Right ventricle myocardium superior (tissue), 1 donor: ENCODE measurements around the gene IARS1. TPM values are rescaled to one million over a fixed set of nuclear protein-coding genes. Genes with fewer than 3 reads are reported as not detected.
A peak's percentile ranks its signal among the peaks of the same experiment; 100 is the strongest.

ENCODE experiments used
- ATAC-seq: fragments of 200-7000 bp; cut with Tn5 transposase; one replicate; pipeline ENCODE4 v1.9.1; 2020; ENCODE audit warnings: mild to moderate bottlenecking; ENCODE audit not compliant: poor library complexity
- DNase-seq: peaks from one replicate; pipeline ENCODE4 v3.0.0-alpha.2; 2020
- intact Hi-C: fragments of 100-400 bp; cut with DNase I; formaldehyde crosslinking; loops from one replicate; pipeline ENCODE4 v1.11.2; 2022
- total RNA-seq: library from RNA; stranded (reverse); fragmentation: NEBNext Ultra II Directional; extraction: Animal tissue kit (Norgen Biotek cat#: 25700); gene quantifications from one replicate; pipeline ENCODE4 v1.2.1, GENCODE V29; 2021
- donor health status: DM: no; HTN: yes; CAD: no; lungs with severe emphysema.

The IARS1 gene
- total RNA-seq, 1 donor from 2014 or later = 56.3 TPM

DNA sequence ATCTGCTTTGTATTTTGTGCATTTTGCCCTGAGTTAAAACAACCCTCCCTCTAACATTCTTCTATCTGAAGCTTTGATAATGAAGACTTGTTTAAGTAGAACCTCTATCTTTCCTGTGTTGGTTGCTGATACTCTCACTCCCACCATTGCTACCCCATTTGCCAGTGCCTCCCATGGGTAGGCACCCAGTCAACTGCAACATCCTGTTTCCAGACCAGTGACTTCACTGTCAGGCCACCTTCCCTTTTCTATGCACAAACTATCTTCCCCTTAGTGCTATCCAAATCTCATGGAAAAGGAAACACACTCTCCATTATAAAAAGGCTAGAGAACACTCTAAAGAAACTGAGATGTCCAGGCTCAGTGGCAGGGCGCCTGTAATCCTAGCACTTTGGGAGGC, 5.6 kb upstream of the IARS1 start:
- intact Hi-C loops = no loop called here
- no peak for ATAC-seq

DNA sequence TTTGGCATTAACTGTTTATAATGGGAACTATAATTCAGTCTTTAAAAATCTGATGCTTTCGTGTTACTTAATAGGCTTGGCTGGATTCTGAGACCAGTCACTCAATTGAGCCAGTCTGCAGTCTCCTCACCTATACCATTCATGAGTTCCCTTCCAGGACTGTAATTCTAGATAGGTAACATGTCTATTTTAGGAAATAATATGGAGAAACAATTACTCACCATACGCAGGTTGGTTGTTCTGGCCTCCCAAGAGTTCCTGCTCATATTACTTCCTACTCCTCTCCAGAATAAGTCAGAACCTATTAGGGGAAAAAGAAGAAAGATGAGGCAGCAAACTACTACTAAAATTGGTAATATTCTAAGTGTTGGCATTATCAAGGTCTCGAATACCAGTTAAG, 4.5 kb upstream of the IARS1 start:
- intact Hi-C loops = no loop called here
- ATAC-seq (no peak), DNase-seq (no peak)

More for the DNA sequence above, 5.6 kb upstream of the IARS1 start:
- no peak for DNase-seq

DNA sequence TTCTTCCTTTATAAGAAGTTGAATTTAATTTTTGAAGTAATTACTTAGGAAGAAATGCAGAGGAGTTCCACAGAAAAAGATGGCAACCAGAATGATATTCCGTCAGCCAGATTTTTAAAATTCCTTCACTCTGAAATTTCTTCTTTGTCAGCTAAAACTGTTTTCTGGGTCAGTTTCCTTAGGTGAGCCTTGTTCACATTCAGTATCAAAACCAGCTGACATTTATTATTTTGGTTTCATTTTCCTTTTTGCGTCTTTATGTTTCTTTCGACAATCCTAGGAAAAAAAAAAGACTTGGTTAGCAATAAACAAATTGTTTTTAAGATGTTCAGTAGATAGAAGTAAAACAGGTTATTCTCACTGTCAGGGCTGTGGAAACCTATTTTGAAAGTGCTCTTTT, 4.1 kb upstream of the IARS1 start:
- DNase-seq (no peak), ATAC-seq (no peak)
- intact Hi-C loops = no loop called here

DNA sequence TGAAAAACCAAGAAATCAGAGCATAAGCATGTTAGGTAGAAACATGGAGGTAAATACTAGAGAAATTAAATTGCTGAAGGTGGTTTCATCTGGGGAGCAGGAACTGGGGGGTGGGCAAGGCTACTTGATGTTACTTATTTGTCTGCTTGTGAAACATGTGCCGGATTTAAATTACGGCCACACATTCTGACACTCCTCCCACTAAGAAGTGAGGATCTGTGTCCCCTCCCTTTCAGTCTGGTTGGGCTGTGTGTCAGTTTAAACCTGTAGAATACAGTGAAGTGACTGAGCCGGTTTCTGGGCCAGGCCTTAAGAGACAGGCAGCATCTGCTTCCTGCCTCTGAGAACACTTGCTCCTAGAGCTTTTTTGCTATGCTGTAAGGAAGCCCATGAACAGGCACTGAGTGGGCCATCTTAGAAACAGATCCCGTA, 2.3 kb upstream of the IARS1 start:
- intact Hi-C loops = no loop called here
- no peak for DNase-seq
- no peak for ATAC-seq

DNA sequence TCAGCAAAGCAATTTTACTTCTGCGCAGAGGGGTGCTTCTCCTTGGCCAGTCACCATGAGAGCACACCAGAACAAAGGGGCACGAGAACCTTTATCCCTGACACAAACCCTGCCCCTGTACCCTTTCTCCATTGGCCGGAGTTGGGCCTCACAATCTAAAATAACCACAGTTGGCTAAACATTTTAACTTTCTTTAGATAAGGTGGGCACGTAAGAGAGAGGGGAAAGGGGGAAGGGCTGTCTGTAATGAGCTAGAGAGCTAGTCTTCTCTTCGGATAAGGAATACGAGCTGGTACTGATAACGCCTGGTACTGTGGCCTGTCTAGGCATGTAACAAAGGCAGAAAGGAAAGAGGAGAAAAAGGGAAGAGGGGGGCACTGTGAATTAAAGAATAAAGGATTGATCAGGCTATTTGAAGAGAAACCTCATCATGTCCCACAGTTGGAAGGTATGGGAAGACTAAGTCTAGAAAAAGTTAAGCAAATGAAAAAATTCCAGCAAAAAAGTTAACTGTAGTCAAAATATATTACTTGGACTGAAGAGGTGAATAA, 1.8 kb upstream of the IARS1 start:
- intact Hi-C loops = no loop called here
- no peak for DNase-seq
- no peak for ATAC-seq

DNA sequence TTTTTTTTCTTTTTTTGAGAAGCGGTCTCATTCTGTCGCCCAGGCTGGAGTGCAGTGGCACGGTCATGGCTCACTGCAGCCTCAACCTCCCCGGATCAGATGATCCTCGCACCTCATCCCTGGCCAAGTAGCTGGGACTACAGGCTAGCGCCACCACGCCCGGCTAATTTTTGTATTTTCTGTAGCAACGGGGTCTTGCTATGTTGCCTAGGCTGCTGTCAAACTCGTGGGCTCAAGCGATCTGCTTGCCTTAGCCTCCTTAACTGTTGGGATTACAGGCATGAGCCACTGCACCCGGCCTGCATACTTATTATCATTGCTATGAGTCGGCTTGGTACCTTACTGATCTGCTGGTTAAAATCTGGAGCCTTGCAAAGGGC, 790 bp upstream of the IARS1 start:
- intact Hi-C loops = no loop called here
- DNase-seq (peak; percentile 39), ATAC-seq (no peak)

DNA sequence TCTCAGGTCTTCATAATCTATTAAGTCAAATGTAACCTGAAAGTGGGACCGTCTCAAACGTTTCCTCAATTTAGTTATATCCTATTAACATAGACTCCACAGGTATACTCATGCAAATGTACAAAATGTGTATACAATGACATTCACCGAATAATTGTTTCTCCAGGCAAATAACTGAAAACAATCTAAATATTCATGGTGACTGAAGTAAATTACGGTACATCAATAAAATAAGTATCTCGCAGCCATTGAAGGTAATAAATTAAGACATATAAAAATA, 482 bp downstream of the IARS1 start:
- ATAC-seq = no peak
- intact Hi-C loops = no loop called here
- DNase-seq = no peak

DNA sequence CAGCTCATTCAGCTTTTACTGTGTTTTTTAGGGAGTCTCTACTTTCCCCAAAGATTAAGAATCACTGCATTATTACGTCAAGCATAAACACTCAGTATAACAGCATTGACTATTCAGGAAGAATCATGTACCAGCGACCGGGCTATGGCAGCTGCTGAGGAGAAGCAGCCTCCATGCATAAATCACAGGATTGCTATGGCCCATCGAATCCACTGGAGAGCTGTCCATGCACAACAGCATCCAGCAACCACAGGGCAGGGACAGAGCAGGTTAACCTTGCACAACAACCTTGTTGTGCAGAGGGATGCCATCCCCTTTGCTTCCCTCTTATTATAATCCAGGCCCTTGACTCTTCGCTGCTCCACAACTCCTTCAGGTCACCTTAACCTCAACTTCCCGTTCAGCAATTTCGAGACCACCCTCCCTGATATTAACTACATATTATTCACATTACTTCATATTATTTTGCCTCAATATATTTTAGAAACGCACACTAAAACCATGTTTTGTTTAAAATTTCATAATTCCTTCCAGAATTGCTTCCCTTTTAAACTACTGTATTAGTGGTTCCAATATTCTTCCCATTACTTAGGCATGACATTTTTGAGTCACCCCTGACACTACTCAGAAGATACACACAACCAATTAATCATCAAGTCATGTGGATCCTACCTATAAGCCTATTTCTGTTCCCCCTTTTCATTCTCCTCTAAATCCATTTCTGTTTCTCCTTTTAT, 991 bp downstream of the IARS1 start:
- no peak for ATAC-seq
- no peak for DNase-seq
- intact Hi-C loops = no loop called here

DNA sequence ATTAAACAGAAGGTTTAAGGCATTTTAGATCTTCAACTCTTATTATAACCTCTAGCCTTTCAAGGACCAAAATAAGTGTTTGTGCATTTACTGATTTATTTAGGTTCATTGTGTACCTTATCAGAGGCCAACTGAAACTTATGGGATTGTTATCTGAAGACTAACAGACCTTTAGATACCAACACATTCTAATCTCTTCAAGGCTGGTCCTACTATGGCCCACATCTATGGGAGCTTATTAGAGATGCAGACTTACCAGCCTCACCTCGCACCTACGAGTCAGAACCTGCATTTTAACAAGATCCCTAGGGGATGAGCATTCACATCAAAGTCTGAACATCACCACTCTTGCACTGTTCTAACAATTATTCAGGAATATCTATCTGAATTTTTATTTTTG, 1.9 kb downstream of the IARS1 start:
- no peak for DNase-seq
- intact Hi-C loops = no loop called here
- ATAC-seq = no peak

DNA sequence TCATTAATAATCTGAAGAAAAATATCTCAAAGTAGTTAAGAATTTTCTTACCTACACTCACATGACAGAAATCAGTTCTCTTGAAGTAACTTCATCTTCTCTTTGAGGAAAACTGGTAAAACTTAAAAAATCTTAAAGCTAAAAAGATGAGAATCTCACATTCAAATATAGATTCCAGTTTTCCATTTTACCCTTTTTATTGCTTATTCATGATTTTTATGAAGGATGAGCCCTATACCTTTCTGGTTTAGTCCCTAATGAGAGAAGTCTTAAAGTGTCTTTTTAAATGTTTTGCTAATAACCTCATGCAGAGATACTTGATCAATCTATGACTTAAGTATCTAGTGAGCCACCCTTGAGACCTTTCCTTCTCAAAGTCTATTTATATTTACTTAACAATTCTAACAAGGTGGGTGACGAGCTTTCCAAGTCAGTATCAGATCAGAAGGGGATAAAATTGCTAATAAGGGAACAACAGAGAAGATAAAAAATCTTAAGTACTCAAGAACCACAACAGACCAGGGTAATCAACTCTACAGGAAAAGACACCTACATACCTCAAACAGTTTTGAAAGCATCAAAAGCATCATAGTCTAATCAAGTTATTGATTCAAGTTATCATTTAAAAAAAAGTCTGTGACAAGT, 2.6 kb downstream of the IARS1 start:
- ATAC-seq = no peak
- no peak for DNase-seq
- intact Hi-C loops = no loop called here

DNA sequence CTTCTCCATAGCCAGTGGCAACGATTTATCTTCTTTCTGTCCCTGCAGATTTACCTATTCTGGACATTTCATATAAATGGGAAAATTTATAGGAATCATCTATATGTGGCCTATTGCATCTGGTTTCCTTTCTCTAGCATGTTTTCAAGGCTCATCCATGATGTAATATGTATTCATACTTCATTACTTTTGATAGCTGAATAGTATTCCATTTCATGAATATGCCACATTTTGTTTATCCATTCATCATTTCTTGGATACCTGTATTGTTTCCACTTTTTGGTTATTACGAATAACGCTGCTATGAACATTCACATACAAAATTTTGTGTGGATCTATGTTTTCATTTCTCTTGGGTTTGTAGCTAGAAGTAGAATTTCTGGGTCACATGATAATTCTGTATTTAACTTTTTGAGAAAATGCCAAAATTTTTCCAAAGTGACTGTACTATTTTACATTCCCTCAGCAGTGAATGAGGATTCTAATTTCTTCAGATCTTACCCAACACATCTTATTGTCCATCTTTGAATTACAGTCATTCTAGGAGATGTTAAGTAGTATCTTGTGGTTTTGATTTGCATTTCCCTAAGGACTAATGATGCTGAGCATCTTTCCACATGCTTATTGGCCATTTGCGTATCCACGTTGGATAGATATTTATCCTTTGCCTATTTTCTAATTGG, 3.6 kb downstream of the IARS1 start:
- ATAC-seq = no peak
- intact Hi-C loops = no loop called here
- no peak for DNase-seq

DNA sequence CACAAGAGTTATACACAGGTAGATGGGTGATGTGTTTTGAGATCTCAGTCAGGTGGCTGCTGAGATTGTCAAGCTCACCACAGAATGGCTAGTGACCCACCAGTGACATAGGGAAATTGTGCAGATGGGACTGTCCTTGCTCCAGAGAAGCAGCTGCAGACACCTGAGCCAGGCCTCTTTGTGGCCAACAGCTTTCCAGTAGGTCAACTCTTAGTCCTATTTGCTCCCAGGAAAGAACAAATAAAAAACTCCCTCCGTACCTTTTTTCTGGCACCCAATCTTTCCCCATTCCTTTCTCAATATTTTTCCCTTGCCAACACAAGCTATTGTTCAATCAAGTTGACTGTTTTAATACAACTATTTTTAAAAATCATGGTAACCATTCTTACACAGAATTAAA, 14.2 kb downstream of the IARS1 start:
- DNase-seq (no peak), ATAC-seq (no peak)
- intact Hi-C loops = no loop called here

DNA sequence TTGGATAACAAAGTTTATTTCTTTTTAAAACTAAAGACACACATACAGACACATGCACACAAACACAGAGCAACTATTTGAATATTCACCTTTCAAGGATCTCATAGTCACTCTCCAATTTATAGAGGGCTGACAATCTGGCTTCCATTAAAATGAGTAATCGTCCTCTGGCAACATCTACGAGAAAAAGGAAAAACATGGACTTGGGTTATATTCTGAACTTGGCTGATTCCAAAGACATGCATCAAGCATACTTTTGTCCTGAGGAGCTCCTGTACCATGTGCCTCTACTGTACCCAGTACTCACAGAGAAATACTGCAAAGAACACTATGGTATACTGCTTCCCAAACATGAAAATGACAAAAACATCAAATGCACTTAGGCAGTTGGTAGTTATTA, 15.4 kb downstream of the IARS1 start:
- no peak for DNase-seq
- intact Hi-C loops = no loop called here

DNA sequence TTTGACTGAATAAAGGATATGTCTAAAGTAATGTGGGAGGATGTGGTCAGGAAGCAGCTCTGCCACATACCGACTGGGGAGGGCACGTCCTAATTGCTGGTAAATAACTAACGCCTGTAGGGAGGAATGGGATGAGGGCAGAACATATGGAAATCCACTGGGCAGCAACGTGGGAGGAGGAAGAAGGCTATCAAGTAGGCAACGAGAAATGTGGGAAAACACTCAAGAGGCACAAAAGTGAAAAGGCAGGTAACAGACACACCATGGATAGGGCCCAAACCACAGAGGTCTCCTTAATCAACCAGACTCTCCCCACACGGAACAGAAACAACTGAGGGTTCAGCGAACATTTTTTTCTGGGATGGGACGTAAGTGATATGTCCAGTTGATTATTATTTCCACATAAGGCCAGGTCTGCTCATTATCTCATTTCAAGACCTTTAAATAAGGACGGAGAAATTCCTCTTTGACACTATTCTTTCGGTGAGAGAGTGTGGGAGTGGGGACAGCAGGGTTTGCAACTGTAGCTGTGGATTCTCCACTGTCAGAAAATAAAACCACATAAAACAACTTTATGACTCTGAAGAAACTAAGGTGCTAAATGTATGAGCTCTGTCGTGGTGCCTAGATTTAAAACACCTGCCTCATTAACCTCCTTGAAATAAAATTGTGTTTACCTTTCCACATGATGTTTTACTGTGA, 17.0 kb downstream of the IARS1 start:
- no peak for DNase-seq
- no peak for ATAC-seq
- intact Hi-C loops = no loop called here

More for the DNA sequence above, 15.4 kb downstream of the IARS1 start:
- ATAC-seq = no peak

DNA sequence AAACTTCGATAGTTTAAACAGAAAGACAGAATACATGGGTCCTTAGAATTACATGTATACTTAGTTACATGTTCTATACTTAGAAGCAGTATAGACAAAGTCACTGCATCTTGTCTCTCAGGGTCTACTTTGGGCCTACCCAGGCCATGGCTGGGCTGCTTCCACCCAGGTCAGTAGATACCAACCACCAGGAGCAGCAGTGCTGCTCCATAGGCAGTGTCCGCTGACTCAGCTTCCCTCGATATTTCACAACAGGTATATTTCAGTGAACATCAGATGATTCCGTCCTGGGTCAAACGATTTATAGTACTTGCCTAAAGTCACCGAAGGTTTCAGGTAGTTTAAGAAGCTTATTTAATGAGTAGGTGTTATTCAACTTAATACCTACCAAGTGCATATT, 18.0 kb downstream of the IARS1 start:
- DNase-seq (no peak), ATAC-seq (no peak)
- intact Hi-C loops = no loop called here

DNA sequence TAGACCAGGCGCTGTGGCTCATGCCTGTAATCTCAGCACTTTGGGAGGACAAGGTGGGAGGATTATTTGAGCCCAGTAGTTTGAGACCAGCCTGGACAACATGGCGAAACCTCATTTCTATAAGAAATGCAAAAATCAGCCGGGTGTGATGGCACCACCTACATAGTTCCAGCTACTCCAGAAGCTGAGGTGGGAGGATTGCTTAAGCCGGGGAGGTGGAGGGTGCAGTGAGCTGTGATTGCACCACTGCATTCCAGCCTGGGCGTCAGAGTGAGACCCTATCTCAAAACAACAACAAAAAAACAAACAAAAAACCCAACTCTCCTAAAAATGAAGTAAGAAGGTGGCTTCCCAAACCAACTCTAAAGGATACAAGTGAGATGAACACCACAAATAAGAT, 23.0 kb downstream of the IARS1 start:
- ATAC-seq = no peak
- DNase-seq = no peak

DNA sequence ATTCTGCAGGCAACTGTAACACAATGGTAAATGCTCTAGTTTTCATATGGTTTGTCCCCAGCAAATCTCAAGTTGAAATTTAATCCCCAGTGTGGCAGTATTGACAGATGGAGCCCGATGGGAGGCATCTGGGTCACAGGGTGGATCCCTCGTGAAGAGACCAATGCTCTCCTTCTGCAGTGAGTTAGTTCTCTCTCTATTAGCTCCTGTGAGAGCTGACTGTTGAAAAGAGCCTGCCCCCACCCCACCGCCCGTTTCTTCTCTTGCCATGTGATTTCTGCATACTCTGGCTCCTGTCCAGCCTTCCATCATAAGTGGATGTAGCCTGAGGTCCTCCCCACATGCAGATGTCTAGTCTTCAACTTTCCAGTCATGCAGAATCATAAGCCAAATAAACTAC, 27.0 kb downstream of the IARS1 start:
- intact Hi-C loops = no loop called here

More for the DNA sequence above, 23.0 kb downstream of the IARS1 start:
- intact Hi-C loops = no loop called here

DNA sequence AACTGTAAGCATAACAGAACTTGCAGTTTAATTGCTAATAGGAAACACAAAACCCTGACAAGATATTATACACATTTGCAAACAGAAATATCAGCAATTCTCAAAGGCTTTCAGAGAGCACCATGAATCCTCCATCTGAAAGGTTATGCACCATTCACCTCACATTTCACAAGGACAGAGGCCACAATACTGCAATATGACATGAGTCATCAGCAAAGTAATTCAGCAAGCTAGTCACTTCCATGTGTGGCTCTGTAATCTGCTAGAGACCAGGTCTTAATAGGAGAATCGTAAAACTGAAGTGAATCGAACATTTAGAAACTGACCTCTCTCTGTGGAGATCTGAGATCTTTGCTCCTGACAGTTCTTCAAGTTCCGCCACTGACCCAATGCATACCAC, 28.3 kb downstream of the IARS1 start:
- no peak for ATAC-seq
- intact Hi-C loops = no loop called here
- DNase-seq = no peak

More for the DNA sequence above, 27.0 kb downstream of the IARS1 start:
- peak; percentile 31 for ATAC-seq
- DNase-seq = no peak

DNA sequence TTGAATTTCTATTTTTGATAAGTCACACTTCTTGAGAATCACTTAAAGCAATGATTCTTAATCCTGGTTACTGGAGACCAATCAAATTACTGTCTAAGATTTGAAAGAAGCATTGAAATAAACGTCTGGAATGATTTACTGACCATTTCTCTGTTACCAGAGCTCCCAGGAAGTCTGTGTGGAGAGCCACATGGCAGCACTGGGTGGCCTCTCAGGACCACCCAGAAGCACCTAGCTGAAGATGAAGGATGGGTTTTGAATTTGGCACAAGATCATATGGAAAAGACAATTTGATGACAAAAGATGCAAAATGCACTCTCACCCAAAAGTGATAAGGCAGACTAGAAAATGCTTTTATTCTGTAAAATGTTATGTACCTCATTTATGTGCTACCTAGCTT, 30.4 kb downstream of the IARS1 start:
- ATAC-seq (no peak), DNase-seq (no peak)
- intact Hi-C loops = no loop called here
